ENCODE results near the gene CCDC89. TPM values are rescaled to one million over a fixed set of nuclear protein-coding genes. Genes with fewer than 3 reads are reported as not detected.
A peak's percentile ranks its signal among the peaks of the same experiment; 100 is the strongest.

CCDC89 gene
- total and polyA plus RNA-seq, 2 of the 13 experiments (the other 11 are each of a cell fraction or from before 2014, with no cell fraction given) = 0.13 to 0.38 TPM

- no peak overlapping the region for H2AFZ ChIP-seq (ENCODE audit: low read length)
- WGBS (ENCODE audit: low lambda C conversion rate) = 59% methylated on average over 3 of the region's 3 CpGs
- ATAC-seq (no peak), DNase-seq (ENCODE audit: low spot score) (no peak), FAIRE-seq (no peak)
- H3K4me1 ChIP-seq (ENCODE audit: insufficient read depth, low read length) = no peaks in the 10 kb centered on the region
- ChIA-PET CTCF (ENCODE audit: low intra/inter-chr PET ratio, low total read pairs) (no interaction called here), POLR2A (no interaction called here)
- H3K9me3 ChIP-seq (ENCODE audit: low read length) = no peaks in the 10 kb centered on the region
- intact Hi-C loops (cut with micrococcal nuclease; ENCODE audit: unreplicated experiment) = no loop called here
- H3K79me2 ChIP-seq (ENCODE audit: insufficient read depth, low read length) = no peaks in the 10 kb centered on the region
- no peaks in the 10 kb centered on the region for H4K20me1 ChIP-seq (ENCODE audit: insufficient read depth, low read length)
- no peak overlapping the region for H3K4me2 ChIP-seq (ENCODE audit: low read depth, low read length)
- no peak overlapping the region for H3K27ac ChIP-seq (ENCODE audit: extremely low read length, insufficient read depth, low read length)
- no peaks in the 10 kb centered on the region; a peak in 1 of 5 replicates for H3K27me3 ChIP-seq (ENCODE audit: control insufficient read depth in 1 of 2, insufficient read depth in 2 of 2, low read length in 2 of 2)
- H3K36me3 ChIP-seq (replicated peaks in 1 of 2; ENCODE audit: control insufficient read depth in 1 of 2, insufficient read depth in 2 of 2, low read length in 2 of 2) = no peaks in the 10 kb centered on the region
- no peak overlapping the region for H3K4me3 ChIP-seq (replicated peaks in 1 of 3; ENCODE audit: insufficient read depth in 1 of 3, low read depth in 2 of 3, low read length in 3 of 3)
- BruUV-seq (replicated peaks) = no TSS peak
- H3K9ac ChIP-seq (ENCODE audit: insufficient read depth, low read depth, low read length) = no peak overlapping the region
- TF ChIP-seq ZNF337 (CRISPR knock-in tag; IDR thresholded peaks at IDR 0.05; ENCODE audit: borderline replicate concordance, low read depth) (no peak), TARDBP (CRISPR knock-in tag; IDR thresholded peaks at IDR 0.05) (no peak), SIN3B (IDR thresholded peaks at IDR 0.05; ENCODE audit: low read length) (no peak), ZNF570 (CRISPR knock-in tag; IDR thresholded peaks at IDR 0.05; ENCODE audit: borderline replicate concordance) (no peak)
- in situ Hi-C loops (cut with HindIII; ENCODE audit: extremely low pct_ligation_motif_present, low pct_unique_long_range_greater_than_20kb) = no loop called here
Observed at GRCh38 chr11:85721191-85721590, 35.2 kb upstream of the CCDC89 start.

DNA sequence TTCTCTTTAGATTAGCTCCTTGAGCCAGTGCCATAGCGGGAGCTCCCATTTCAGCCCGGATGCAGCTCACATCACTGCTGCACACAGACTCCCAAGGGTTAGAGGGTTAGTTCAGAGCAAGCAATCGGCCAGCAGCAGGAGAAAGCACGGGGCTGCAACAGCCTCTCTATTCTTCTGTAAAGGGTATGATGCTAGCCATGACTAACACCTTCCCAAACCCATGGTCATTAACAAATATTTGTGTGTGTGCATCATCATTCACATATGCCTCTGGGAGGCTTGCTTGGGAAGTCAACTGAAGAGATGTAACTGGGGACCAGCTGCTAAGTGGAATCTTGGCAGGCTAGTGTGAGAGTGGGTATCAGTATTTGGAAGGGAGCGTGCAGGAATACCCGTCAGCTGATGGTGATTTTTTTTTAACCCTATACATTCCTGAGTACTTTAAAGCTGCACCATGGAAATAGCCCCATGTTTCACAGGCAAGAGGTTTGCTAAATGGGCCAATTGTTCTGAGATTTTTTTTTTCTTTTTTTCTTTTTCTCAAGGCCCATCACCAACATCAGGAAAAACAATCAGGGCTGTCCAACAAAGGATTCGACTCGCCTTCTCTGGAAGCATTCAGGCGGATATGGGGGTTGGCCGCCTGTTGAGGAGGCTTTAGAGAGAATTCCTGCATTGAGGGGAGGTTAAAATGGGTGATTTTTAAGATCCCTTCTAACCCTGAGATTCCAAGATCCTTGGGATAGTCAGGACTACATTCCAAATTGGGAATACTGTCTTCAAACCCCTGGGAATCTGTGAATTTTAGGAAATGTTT is 33.2 kb upstream of the CCDC89 start:
- H3K9ac ChIP-seq (ENCODE audit: insufficient read depth, low read depth, low read length) = no peak overlapping the region
- 15% methylated on average over 9 of the region's 10 CpGs for WGBS (ENCODE audit: low lambda C conversion rate)
- FAIRE-seq (no peak), DNase-seq (ENCODE audit: low spot score) (peak; percentile 3), ATAC-seq (no peak; the same call in 2 of the 3 replicates)
- no peaks in the 10 kb centered on the region for H3K27me3 ChIP-seq (ENCODE audit: control insufficient read depth in 1 of 2, insufficient read depth in 2 of 2, low read length in 2 of 2)
- H3K4me2 ChIP-seq (ENCODE audit: low read depth, low read length) = no peak overlapping the region
- intact Hi-C loops (cut with micrococcal nuclease; ENCODE audit: unreplicated experiment) (no loop called here), in situ Hi-C loops (cut with HindIII; ENCODE audit: extremely low pct_ligation_motif_present, low pct_unique_long_range_greater_than_20kb) (no loop called here)
- H3K27ac ChIP-seq (ENCODE audit: extremely low read length, insufficient read depth, low read length) = no peak overlapping the region
- POLR2A ChIA-PET = no interaction called here
- TF ChIP-seq ETV6 (CRISPR knock-in tag; conservative IDR thresholded peaks at IDR 0.05) = no peak
- TF ChIP-seq, protein P1, sequence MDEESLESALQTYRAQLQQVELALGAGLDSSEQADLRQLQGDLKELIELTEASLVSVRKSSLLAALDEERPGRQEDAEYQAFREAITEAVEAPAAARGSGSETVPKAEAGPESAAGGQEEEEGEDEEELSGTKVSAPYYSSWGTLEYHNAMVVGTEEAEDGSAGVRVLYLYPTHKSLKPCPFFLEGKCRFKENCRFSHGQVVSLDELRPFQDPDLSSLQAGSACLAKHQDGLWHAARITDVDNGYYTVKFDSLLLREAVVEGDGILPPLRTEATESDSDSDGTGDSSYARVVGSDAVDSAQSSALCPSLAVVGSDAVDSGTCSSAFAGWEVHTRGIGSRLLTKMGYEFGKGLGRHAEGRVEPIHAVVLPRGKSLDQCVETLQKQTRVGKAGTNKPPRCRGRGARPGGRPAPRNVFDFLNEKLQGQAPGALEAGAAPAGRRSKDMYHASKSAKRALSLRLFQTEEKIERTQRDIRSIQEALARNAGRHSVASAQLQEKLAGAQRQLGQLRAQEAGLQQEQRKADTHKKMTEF (CRISPR knock-in tag; IDR thresholded peaks at IDR 0.05) = no peak
- no peak for TF ChIP-seq ONECUT2 (CRISPR knock-in tag; IDR thresholded peaks at IDR 0.05)
- TF ChIP-seq ZNF770 (CRISPR knock-in tag; IDR thresholded peaks at IDR 0.05) = no peak
- TF ChIP-seq PHF5A (CRISPR knock-in tag; IDR thresholded peaks at IDR 0.05; ENCODE audit: low read depth, unreplicated experiment) = no peak
- no peak for TF ChIP-seq ZNF496 (CRISPR knock-in tag; IDR thresholded peaks at IDR 0.05; ENCODE audit: insufficient replicate concordance)
- TF ChIP-seq MATR3 (CRISPR knock-in tag; IDR thresholded peaks at IDR 0.05) = no peak
- no peak for TF ChIP-seq ZFP36 (IDR thresholded peaks at IDR 0.05; ENCODE audit: borderline replicate concordance, low read depth, low read length, partially characterized antibody)
- TF ChIP-seq HHEX (CRISPR knock-in tag; IDR thresholded peaks at IDR 0.05) = no peak
- TF ChIP-seq SIN3B (IDR thresholded peaks at IDR 0.05; ENCODE audit: low read length) = no peak
- no peak for TF ChIP-seq HNF4A (CRISPR knock-in tag; IDR thresholded peaks at IDR 0.05)
- no peaks in the 10 kb centered on the region for H4K20me1 ChIP-seq (ENCODE audit: insufficient read depth, low read length)
- no peaks in the 10 kb centered on the region for H3K36me3 ChIP-seq (replicated peaks in 1 of 2; ENCODE audit: control insufficient read depth in 1 of 2, insufficient read depth in 2 of 2, low read length in 2 of 2)
- H2AFZ ChIP-seq (ENCODE audit: low read length) = no peak overlapping the region
- H3K4me1 ChIP-seq (ENCODE audit: insufficient read depth, low read length) = no peaks in the 10 kb centered on the region
- H3K9me3 ChIP-seq (ENCODE audit: low read length) = no peaks in the 10 kb centered on the region
- BruUV-seq (replicated peaks) = no TSS peak
- no peak overlapping the region for H3K4me3 ChIP-seq (replicated peaks in 1 of 3; ENCODE audit: insufficient read depth in 1 of 3, low read depth in 2 of 3, low read length in 3 of 3)
- H3K79me2 ChIP-seq (ENCODE audit: insufficient read depth, low read length) = no peaks in the 10 kb centered on the region
- CTCF ChIA-PET (ENCODE audit: low intra/inter-chr PET ratio, low total read pairs) = no interaction called here

Data from HepG2 (cell line).